Measurements from ENCODE around the gene DOK3. TPM values are rescaled to one million over a fixed set of nuclear protein-coding genes. Genes with fewer than 3 reads are reported as not detected.
"Not testable (repeated sequence)": the region's sequence is repeated elsewhere in the genome, so short reads cannot be mapped to it uniquely, and the experiment has no call there.

Gene DOK3
- total RNA-seq, 2 experiments from 2014 or later, result 7.3 to 7.8 TPM

- Mint-ChIP-seq H3K9me3 (ENCODE audit: insufficient read depth) (no peaks in the 10 kb centered on the region), H3K27ac (no peak overlapping the region), H3K36me3 (ENCODE audit: low read depth) (peaks cover 37% of the 10 kb centered on the region), H3K27me3 (ENCODE audit: low read depth) (no peaks in the 10 kb centered on the region), H3K4me1 (ENCODE audit: low read depth) (peaks cover 2% of the 10 kb centered on the region), H3K4me3 (no peak overlapping the region)
- ChIA-PET POLR2A (no interaction called here), CTCF (no interaction called here)
- DNase-seq (no peak), ATAC-seq (no peak)
Measured at GRCh38 chr5:177486256-177486655, 23.4 kb downstream of the DOK3 start.

GRCh38 chr5:177485753-177486152, 23.9 kb downstream of the DOK3 start:
- POLR2A ChIA-PET, result interaction anchor here (1.2 kb wide), 1 partner anchor 9 kb away, joined by 5 read pairs; no protein-coding TSS in a partner anchor
- DNase-seq, result not testable (repeated sequence)

GRCh38 chr5:177484902-177485549, 24.6 kb downstream of the DOK3 start:
- ATAC-seq (no peak), DNase-seq (no peak)
- Mint-ChIP-seq H3K36me3 (ENCODE audit: low read depth) (peaks cover 30% of the 10 kb centered on the region), H3K4me3 (no peak overlapping the region), H3K4me1 (ENCODE audit: low read depth) (peaks cover 6% of the 10 kb centered on the region), H3K27ac (peak overlapping the region; percentile 43), H3K9me3 (ENCODE audit: insufficient read depth) (no peaks in the 10 kb centered on the region), H3K27me3 (ENCODE audit: low read depth) (no peaks in the 10 kb centered on the region)
- ChIA-PET CTCF (no interaction called here), POLR2A (interaction anchor here (0.5 to 1.2 kb wide), 2 partner anchors 10 to 13 kb away, joined by 3 to 5 read pairs; no protein-coding TSS in a partner anchor)

More at GRCh38 chr5:177485753-177486152, 23.9 kb downstream of the DOK3 start:
- CTCF ChIA-PET; H3K27me3 Mint-ChIP-seq (ENCODE audit: low read depth); H3K27ac Mint-ChIP-seq; ATAC-seq; H3K9me3 Mint-ChIP-seq (ENCODE audit: insufficient read depth); H3K4me1 Mint-ChIP-seq (ENCODE audit: low read depth); H3K4me3 Mint-ChIP-seq: not testable (repeated sequence)
- peaks cover 34% of the 10 kb centered on the region for H3K36me3 Mint-ChIP-seq (ENCODE audit: low read depth)

GRCh38 chr5:177483994-177484901, 25.4 kb downstream of the DOK3 start:
- DNase-seq (no peak), ATAC-seq (no peak)
- H3K27me3 Mint-ChIP-seq (ENCODE audit: low read depth), result no peaks in the 10 kb centered on the region
- peaks cover 30% of the 10 kb centered on the region for H3K36me3 Mint-ChIP-seq (ENCODE audit: low read depth)
- H3K9me3 Mint-ChIP-seq (ENCODE audit: insufficient read depth), result no peaks in the 10 kb centered on the region
- CTCF ChIA-PET, result no interaction called here
- no peak overlapping the region for H3K4me3 Mint-ChIP-seq
- peaks cover 14% of the 10 kb centered on the region for H3K4me1 Mint-ChIP-seq (ENCODE audit: low read depth)
- H3K27ac Mint-ChIP-seq, result peak overlapping the region; percentile 43
- POLR2A ChIA-PET, result interaction anchor here (0.5 to 1.2 kb wide), 2 partner anchors 10 to 12 kb away, joined by 3 to 5 read pairs; no protein-coding TSS in a partner anchor

- Mint-ChIP-seq H3K27me3 (ENCODE audit: low read depth) (no peaks in the 10 kb centered on the region), H3K4me3 (no peak overlapping the region), H3K4me1 (ENCODE audit: low read depth) (peaks cover 26% of the 10 kb centered on the region), H3K27ac (peak overlapping the region; percentile 52), H3K9me3 (ENCODE audit: insufficient read depth) (no peaks in the 10 kb centered on the region), H3K36me3 (ENCODE audit: low read depth) (peaks cover 33% of the 10 kb centered on the region)
- ATAC-seq (no peak), DNase-seq (no peak)
- ChIA-PET CTCF (interaction anchor here (1.2 kb wide), 1 partner anchor 18 kb away, joined by 3 read pairs; no protein-coding TSS in a partner anchor), POLR2A (interaction anchor here (0.6 kb wide), 1 partner anchor 69 kb away, joined by 3 read pairs; no protein-coding TSS in a partner anchor)
Measured at GRCh38 chr5:177483042-177483441, 26.6 kb downstream of the DOK3 start.

- Mint-ChIP-seq H3K4me1 (ENCODE audit: low read depth) (peaks cover 32% of the 10 kb centered on the region), H3K4me3 (no peak overlapping the region), H3K27ac (no peak overlapping the region), H3K36me3 (ENCODE audit: low read depth) (peaks cover 29% of the 10 kb centered on the region), H3K27me3 (ENCODE audit: low read depth) (no peaks in the 10 kb centered on the region), H3K9me3 (ENCODE audit: insufficient read depth) (no peaks in the 10 kb centered on the region)
- ChIA-PET CTCF (interaction anchor here (1.2 to 1.3 kb wide), 2 partner anchors 19 to 28 kb away, joined by 3 to 6 read pairs; no protein-coding TSS in a partner anchor), POLR2A (interaction anchor here (0.6 kb wide), 1 partner anchor 68 kb away, joined by 3 read pairs; no protein-coding TSS in a partner anchor)
- DNase-seq (no peak), ATAC-seq (no peak)
Measured at GRCh38 chr5:177482359-177482795, 27.2 kb downstream of the DOK3 start.

GRCh38 chr5:177479774-177480173, 29.9 kb downstream of the DOK3 start:
- CTCF ChIA-PET, result interaction anchor here (1.0 to 4.2 kb wide), 9 partner anchors 9 to 89 kb away, joined by 3 to 21 read pairs (median 7); partner anchors contain the start of gene PDLIM7
- H3K9me3 Mint-ChIP-seq (ENCODE audit: insufficient read depth), result no peaks in the 10 kb centered on the region
- no peak for ATAC-seq
- H3K4me1 Mint-ChIP-seq (ENCODE audit: low read depth), result peaks cover 52% of the 10 kb centered on the region
- POLR2A ChIA-PET, result interaction anchor here (0.7 to 3.5 kb wide), 7 partner anchors 9 to 49 kb away, joined by 3 to 12 read pairs (median 3); partner anchors contain the start of gene PDLIM7
- DNase-seq, result no peak
- H3K27me3 Mint-ChIP-seq (ENCODE audit: low read depth), result no peaks in the 10 kb centered on the region
- H3K27ac Mint-ChIP-seq, result peak overlapping the region; percentile 92
- peaks cover 19% of the 10 kb centered on the region for H3K36me3 Mint-ChIP-seq (ENCODE audit: low read depth)
- no peak overlapping the region for H3K4me3 Mint-ChIP-seq

- Mint-ChIP-seq H3K27ac (peak overlapping the region; percentile 92), H3K4me3 (peak overlapping the region; percentile 39), H3K9me3 (ENCODE audit: insufficient read depth) (no peaks in the 10 kb centered on the region), H3K36me3 (ENCODE audit: low read depth) (peaks cover 19% of the 10 kb centered on the region), H3K27me3 (ENCODE audit: low read depth) (peaks cover 3% of the 10 kb centered on the region), H3K4me1 (ENCODE audit: low read depth) (peaks cover 60% of the 10 kb centered on the region)
- DNase-seq, result peak; percentile 77
- POLR2A ChIA-PET, result interaction anchor here (0.8 to 3.5 kb wide), 6 partner anchors 8 to 34 kb away, joined by 3 to 12 read pairs (median 3); partner anchors contain the start of gene PDLIM7
- peak; percentile 83 for ATAC-seq
- CTCF ChIA-PET, result interaction anchor here (0.7 to 4.2 kb wide), 11 partner anchors 9 to 89 kb away, joined by 3 to 21 read pairs (median 4); partner anchors contain the start of gene PDLIM7
Measured at GRCh38 chr5:177478711-177479646, 30.6 kb downstream of the DOK3 start.

- DNase-seq (no peak), ATAC-seq (no peak)
- H3K27ac Mint-ChIP-seq, result peak overlapping the region; percentile 92
- no peaks in the 10 kb centered on the region for H3K9me3 Mint-ChIP-seq (ENCODE audit: insufficient read depth)
- no peak overlapping the region for H3K4me3 Mint-ChIP-seq
- peaks cover 62% of the 10 kb centered on the region for H3K4me1 Mint-ChIP-seq (ENCODE audit: low read depth)
- peaks cover 4% of the 10 kb centered on the region for H3K27me3 Mint-ChIP-seq (ENCODE audit: low read depth)
- ChIA-PET CTCF (interaction anchor here (0.6 to 4.2 kb wide), 9 partner anchors 13 to 88 kb away, joined by 3 to 21 read pairs (median 5); partner anchors contain the start of gene PDLIM7), POLR2A (interaction anchor here (0.9 to 3.5 kb wide), 6 partner anchors 16 to 165 kb away, joined by 3 to 12 read pairs (median 4); partner anchors contain the start of gene PDLIM7)
- H3K36me3 Mint-ChIP-seq (ENCODE audit: low read depth), result peaks cover 14% of the 10 kb centered on the region
Measured at GRCh38 chr5:177477701-177478477, 31.7 kb downstream of the DOK3 start.

Measured in activated CD8-positive, alpha-beta T cell treated with anti-CD3 and anti-CD28 coated beads, Interleukin-2, amount 10 ng/mL, durations not matched to agents 7 days and 5 days (primary cell).